ENCODE data around the gene ITPR2.

- TF ChIP-seq CTCF (IDR thresholded peaks at IDR 0.05; ENCODE audit: low read length) (no peak), EZH2 (optimal IDR thresholded peaks at IDR 0.05; ENCODE audit: low read depth, low read length) (no peak)
Observed at GRCh38 chr12:26666286-26666685, 166.7 kb downstream of the ITPR2 start.

Measured in MM.1S (cell line).